H9 (cell line): Measurements from ENCODE around the gene APOBR. TPM values are rescaled to one million over a fixed set of nuclear protein-coding genes. Genes with fewer than 3 reads are reported as not detected.

Experiments
- DNase-seq: peaks from one replicate; pipeline ENCODE4 v3.0.0-alpha.2; 2017
- H2AFZ ChIP-seq: one replicate; pipeline ENCODE4 v1.6.1; 2013; ENCODE audit warnings: mild to moderate bottlenecking, low read length, control low read depth, moderate library complexity
- H2AK5ac ChIP-seq: 2 replicates; pipeline ENCODE4 v1.6.1; 2013; ENCODE audit warnings: low read length, control low read depth, mixed read lengths; ENCODE audit not compliant: insufficient read length
- H2BK120ac ChIP-seq: one replicate; pipeline ENCODE4 v1.6.1; 2013; ENCODE audit warnings: low read depth, mild to moderate bottlenecking, low read length, control low read depth, inconsistent platforms; ENCODE audit not compliant: poor library complexity, severe bottlenecking
- H2BK12ac ChIP-seq: 2 replicates; pipeline ENCODE4 v1.6.1; 2013; ENCODE audit warnings: low read length, control low read depth, mixed read lengths, low read depth; ENCODE audit not compliant: insufficient read length
- H2BK15ac ChIP-seq: 2 replicates; pipeline ENCODE4 v1.6.1; 2013; ENCODE audit warnings: low read depth, low read length, control low read depth
- H2BK20ac ChIP-seq: one replicate; pipeline ENCODE4 v1.6.1; 2013; ENCODE audit warnings: low read depth, mild to moderate bottlenecking, low read length, control low read depth, inconsistent platforms; ENCODE audit not compliant: poor library complexity, severe bottlenecking
- H2BK5ac ChIP-seq: 2 replicates; pipeline ENCODE4 v1.6.1; 2013; ENCODE audit warnings: low read length, control low read depth, mixed read lengths; ENCODE audit not compliant: insufficient read length
- H3K14ac ChIP-seq: 2 replicates; pipeline ENCODE4 v1.6.1; 2013; ENCODE audit warnings: low read length, control low read depth; ENCODE audit not compliant: insufficient read depth
- H3K18ac ChIP-seq: 2 replicates; pipeline ENCODE4 v1.6.1; 2013; ENCODE audit warnings: low read depth, mild to moderate bottlenecking, mixed read lengths, low read length, control low read depth; ENCODE audit not compliant: insufficient read length
- H3K23ac ChIP-seq: 2 replicates; pipeline ENCODE4 v1.6.1; 2013; ENCODE audit warnings: low read length, control low read depth, mixed read lengths, low read depth; ENCODE audit not compliant: insufficient read length
- H3K23me2 ChIP-seq: 2 replicates; pipeline ENCODE4 v1.6.1; 2013; ENCODE audit warnings: low read depth, mild to moderate bottlenecking, mixed read lengths, low read length, control low read depth; ENCODE audit not compliant: insufficient read length, poor library complexity, severe bottlenecking
- H3K27ac ChIP-seq: 2 replicates; pipeline ENCODE4 v1.5.1; 2013; ENCODE audit warnings: low read length, control low read depth, mixed read lengths, low read depth; ENCODE audit not compliant: insufficient read length
- H3K27me3 ChIP-seq: 2 replicates; pipeline ENCODE4 v1.6.1; 2013; ENCODE audit warnings: low read length, control low read depth, inconsistent platforms; ENCODE audit not compliant: insufficient read depth
- H3K4ac ChIP-seq: 2 replicates; pipeline ENCODE4 v1.6.1; 2013; ENCODE audit warnings: low read depth, mild to moderate bottlenecking, control low read depth, inconsistent platforms, low read length, moderate library complexity
- H3K4me1 ChIP-seq: 2 replicates; pipeline ENCODE4 v1.6.1; 2013; ENCODE audit warnings: low read length, control low read depth, inconsistent platforms; ENCODE audit not compliant: insufficient read depth
- H3K4me2 ChIP-seq: 2 replicates; pipeline ENCODE4 v1.6.1; 2013; ENCODE audit warnings: low read length, control low read depth, mixed read lengths; ENCODE audit not compliant: insufficient read length, insufficient read depth
- H3K56ac ChIP-seq: 2 replicates; pipeline ENCODE4 v1.6.1; 2013; ENCODE audit warnings: low read depth, mild to moderate bottlenecking, mixed read lengths, low read length, control low read depth; ENCODE audit not compliant: insufficient read length
- H3K79me1 ChIP-seq: 2 replicates; pipeline ENCODE4 v1.6.1; 2013; ENCODE audit warnings: low read depth, mild to moderate bottlenecking, moderate library complexity, low read length, control low read depth, inconsistent platforms; ENCODE audit not compliant: insufficient read depth, poor library complexity, severe bottlenecking
- H3K79me2 ChIP-seq: 2 replicates; pipeline ENCODE4 v1.6.1; 2013; ENCODE audit warnings: low read length, control low read depth, inconsistent platforms; ENCODE audit not compliant: insufficient read depth
- H3K9ac ChIP-seq: 2 replicates; pipeline ENCODE4 v1.6.1; 2013; ENCODE audit warnings: low read length, control low read depth, mixed read lengths; ENCODE audit not compliant: insufficient read length; ENCODE audit errors: extremely low read depth
- H3K9me3 ChIP-seq: one replicate; pipeline ENCODE4 v1.6.1; 2013; ENCODE audit warnings: low read depth, low read length, inconsistent platforms; ENCODE audit not compliant: control insufficient read depth
- H3T11ph ChIP-seq: one replicate; pipeline ENCODE4 v1.6.1; 2013; ENCODE audit warnings: mild to moderate bottlenecking, low read length, control low read depth, inconsistent platforms
- H4K20me1 ChIP-seq: one replicate; pipeline ENCODE4 v1.6.1; 2013; ENCODE audit not compliant: control insufficient read depth, insufficient read length, insufficient read depth
- H4K5ac ChIP-seq: 2 replicates; pipeline ENCODE4 v1.6.1; 2013; ENCODE audit warnings: low read depth, mild to moderate bottlenecking, mixed read lengths, low read length, control low read depth; ENCODE audit not compliant: insufficient read length
- H4K8ac ChIP-seq: replicated peaks from 2 replicates; pipeline ENCODE4 v1.6.1; 2013; ENCODE audit warnings: low read length, control low read depth, mixed read lengths, low read depth; ENCODE audit not compliant: insufficient read length
- H4K91ac ChIP-seq: 2 replicates; pipeline ENCODE4 v1.6.1; 2013; ENCODE audit warnings: low read depth, mild to moderate bottlenecking, moderate library complexity, mixed read lengths, low read length, control low read depth; ENCODE audit not compliant: insufficient read length
- H3K27ac Mint-ChIP-seq, 3 experiments: 2 replicates in 2 of 3; 3 replicates in 1 of 3; pipeline ENCODE4 v1.8.0; 2020 to 2021; ENCODE audit warnings: mixed read lengths in 3 of 3, mild to moderate bottlenecking in 1 of 3, moderate library complexity in 1 of 3
- H3K27me3 Mint-ChIP-seq: 2 replicates; pipeline ENCODE4 v1.8.0; 2021; ENCODE audit warnings: low read depth, mild to moderate bottlenecking, moderate library complexity, mixed read lengths
- H3K36me3 Mint-ChIP-seq, 3 experiments: 2 replicates in 2 of 3; 3 replicates in 1 of 3; pipeline ENCODE4 v1.8.0; 2020 to 2021; ENCODE audit warnings: low read depth in 3 of 3, mixed read lengths in 3 of 3; ENCODE audit not compliant: insufficient read depth in 1 of 3
- H3K4me1 Mint-ChIP-seq, 2 experiments: 2 replicates each; pipeline ENCODE4 v1.8.0; 2020; ENCODE audit warnings: mixed read lengths in 2 of 2
- H3K4me3 Mint-ChIP-seq, 2 experiments: 2 replicates in 1 of 2; 3 replicates in 1 of 2; pipeline ENCODE4 v1.8.0; 2020 to 2021; ENCODE audit warnings: mild to moderate bottlenecking in 2 of 2, mixed read lengths in 2 of 2, moderate library complexity in 1 of 2
- H3K9me3 Mint-ChIP-seq, 2 experiments: 2 replicates in 1 of 2; 3 replicates in 1 of 2; pipeline ENCODE4 v1.8.0; 2020; ENCODE audit warnings: mild to moderate bottlenecking in 2 of 2, mixed read lengths in 2 of 2, moderate library complexity in 1 of 2
- WGBS: extraction: QIAGEN DNeasy Blood & Tissue Kit; methylation state at CpG from one replicate; pipeline ENCODE4 v1.1.7; 2013; ENCODE audit warnings: missing lambda C conversion rate, low lambda C conversion rate, mixed read lengths; ENCODE audit not compliant: insufficient read length; ENCODE audit errors: extremely low coverage; 5-methylcytosine and 5-hydroxymethylcytosine counted together
- total RNA-seq: library from RNA; stranded (reverse); gene quantifications from 2 replicates; pipeline ENCODE4 v1.2.1, GENCODE V29; 2021
- TF ChIP-seq, protein P1 (sequence below): fragments of 200-600 bp; sonication (generic); conservative IDR thresholded peaks from 3 replicates; pipeline ENCODE4 v1.8.0; 2021; ENCODE audit warnings: antibody characterized with exemption, mild to moderate bottlenecking

The APOBR gene
- total RNA-seq, 1 experiment from 2014 or later, result not detected

DNA sequence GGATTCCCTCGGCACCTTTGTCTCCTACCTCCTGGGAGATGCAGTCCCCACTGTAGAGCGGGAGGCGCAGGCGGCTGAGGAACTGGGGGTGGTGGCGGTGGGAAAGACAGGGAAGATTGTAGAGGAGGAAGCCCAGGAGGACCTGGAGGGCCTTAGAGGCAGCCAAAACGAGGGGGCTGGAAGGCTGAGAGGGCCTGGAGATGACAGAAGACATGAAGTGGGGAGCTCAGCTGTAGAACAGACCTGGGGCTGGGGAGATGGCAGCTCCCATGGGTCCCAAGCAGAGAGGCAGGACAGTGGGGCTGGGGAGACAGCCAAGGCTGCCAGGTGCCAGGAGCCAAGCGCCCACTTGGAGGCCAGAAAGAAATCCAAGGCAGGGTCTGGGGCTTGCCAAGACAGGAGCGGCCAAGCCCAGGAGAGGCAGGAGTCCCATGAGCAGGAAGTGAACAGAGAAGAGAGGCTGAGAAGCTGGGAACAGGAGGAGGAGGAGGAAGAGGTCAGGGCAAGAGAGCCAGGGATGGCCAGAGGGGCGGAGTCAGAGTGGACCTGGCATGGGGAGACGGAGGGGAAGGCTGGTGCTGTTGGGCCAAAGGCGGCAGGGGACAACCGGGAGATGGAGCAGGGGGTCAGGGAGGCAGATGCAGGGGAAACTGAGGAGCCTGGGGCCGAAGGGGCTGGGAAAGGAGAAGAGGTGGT is 803 bp downstream of the APOBR start:
- no peak overlapping the region for H2BK20ac ChIP-seq
- H3T11ph ChIP-seq, result no peak overlapping the region
- H2AK5ac ChIP-seq, result no peak overlapping the region
- no peak overlapping the region for H2BK12ac ChIP-seq
- H3K4ac ChIP-seq, result no peak overlapping the region
- H3K4me2 ChIP-seq, result no peak overlapping the region
- no peak overlapping the region for H2AFZ ChIP-seq
- no peak overlapping the region for H3K27ac ChIP-seq
- peaks cover 9% of the 10 kb centered on the region for H3K23me2 ChIP-seq
- peak overlapping the region; percentile 14 for H4K91ac ChIP-seq
- no peak overlapping the region for H2BK120ac ChIP-seq
- no peak overlapping the region for H3K56ac ChIP-seq
- Mint-ChIP-seq H3K9me3 (no peaks in the 10 kb centered on the region), H3K27ac (peak overlapping the region in 1 of 3 experiments; percentile 18; a peak in 1 of 7 replicates), H3K4me3 (no peak overlapping the region), H3K27me3 (peaks cover 20% of the 10 kb centered on the region), H3K4me1 (peaks cover 5 to 6% of the 10 kb centered on the region in 2 experiments; a peak in 1 of 4 replicates), H3K36me3 (no peaks in the 10 kb centered on the region)
- TF ChIP-seq, protein P1, sequence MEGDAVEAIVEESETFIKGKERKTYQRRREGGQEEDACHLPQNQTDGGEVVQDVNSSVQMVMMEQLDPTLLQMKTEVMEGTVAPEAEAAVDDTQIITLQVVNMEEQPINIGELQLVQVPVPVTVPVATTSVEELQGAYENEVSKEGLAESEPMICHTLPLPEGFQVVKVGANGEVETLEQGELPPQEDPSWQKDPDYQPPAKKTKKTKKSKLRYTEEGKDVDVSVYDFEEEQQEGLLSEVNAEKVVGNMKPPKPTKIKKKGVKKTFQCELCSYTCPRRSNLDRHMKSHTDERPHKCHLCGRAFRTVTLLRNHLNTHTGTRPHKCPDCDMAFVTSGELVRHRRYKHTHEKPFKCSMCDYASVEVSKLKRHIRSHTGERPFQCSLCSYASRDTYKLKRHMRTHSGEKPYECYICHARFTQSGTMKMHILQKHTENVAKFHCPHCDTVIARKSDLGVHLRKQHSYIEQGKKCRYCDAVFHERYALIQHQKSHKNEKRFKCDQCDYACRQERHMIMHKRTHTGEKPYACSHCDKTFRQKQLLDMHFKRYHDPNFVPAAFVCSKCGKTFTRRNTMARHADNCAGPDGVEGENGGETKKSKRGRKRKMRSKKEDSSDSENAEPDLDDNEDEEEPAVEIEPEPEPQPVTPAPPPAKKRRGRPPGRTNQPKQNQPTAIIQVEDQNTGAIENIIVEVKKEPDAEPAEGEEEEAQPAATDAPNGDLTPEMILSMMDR, result no peak
- H3K4me1 ChIP-seq, result no peaks in the 10 kb centered on the region
- WGBS, result no CpG with 5 or more reads among the region's 13 CpGs
- peak overlapping the region; percentile 26 for H4K5ac ChIP-seq
- peaks cover 3% of the 10 kb centered on the region for H4K20me1 ChIP-seq
- no peaks in the 10 kb centered on the region for H3K9me3 ChIP-seq
- H3K18ac ChIP-seq, result no peak overlapping the region
- H3K23ac ChIP-seq, result no peak overlapping the region
- H3K79me2 ChIP-seq, result no peaks in the 10 kb centered on the region
- DNase-seq, result no peak
- no peak overlapping the region for H3K14ac ChIP-seq
- no peak overlapping the region for H3K9ac ChIP-seq
- H2BK15ac ChIP-seq, result no peak overlapping the region
- H3K27me3 ChIP-seq, result no peaks in the 10 kb centered on the region
- H4K8ac ChIP-seq, result no peak overlapping the region
- H2BK5ac ChIP-seq, result no peak overlapping the region
- H3K79me1 ChIP-seq, result no peaks in the 10 kb centered on the region
